Neutrophil (primary cell): ENCODE results near the gene PDE3B.
"Not testable (repeated sequence)": the region's sequence is repeated elsewhere in the genome, so short reads cannot be mapped to it uniquely, and the experiment has no call there.

Source experiments
- H3K27ac ChIP-seq: fragments of 200-600 bp; sonication (generic); 2 replicates; pipeline ENCODE4 v1.5.1; 2016; ENCODE audit warnings: mild to moderate bottlenecking, moderate library complexity
- H3K27me3 ChIP-seq: fragments of 200-600 bp; sonication (generic); 2 replicates; pipeline ENCODE4 v1.6.0; 2016; ENCODE audit warnings: mild to moderate bottlenecking
- H3K36me3 ChIP-seq: fragments of 200-600 bp; sonication (generic); 2 replicates; pipeline ENCODE4 v1.5.1; 2017
- H3K4me1 ChIP-seq, 2 experiments: fragments of 200-600 bp in 1 of 2; sonication (generic) in 1 of 2; 1 replicate in 1 of 2; 2 replicates in 1 of 2; pipeline versions ENCODE4 v1.5.1 to v1.6.1; 2013 to 2016; ENCODE audit warnings: low read depth in 1 of 2, low read length in 1 of 2, mild to moderate bottlenecking in 1 of 2, moderate library complexity in 1 of 2; ENCODE audit not compliant: control insufficient read depth in 1 of 2, insufficient read depth in 1 of 2
- H3K4me3 ChIP-seq, 2 experiments: fragments of 200-600 bp in 1 of 2; sonication (generic) in 1 of 2; 1 replicate in 1 of 2; 2 replicates in 1 of 2; pipeline ENCODE4 v1.5.1; 2013 to 2016; ENCODE audit warnings: low read depth in 1 of 2, low read length in 1 of 2, mild to moderate bottlenecking in 1 of 2, moderate library complexity in 1 of 2
- H3K9me3 ChIP-seq: fragments of 200-600 bp; sonication (generic); 2 replicates; pipeline ENCODE4 v1.5.1; 2016
- TF ChIP-seq, protein P1 (sequence below): fragments of 200-600 bp; sonication (generic); IDR thresholded peaks from 2 replicates; pipeline ENCODE4 v1.5.1; 2016; ENCODE audit warnings: antibody characterized with exemption

PDE3B gene

DNA sequence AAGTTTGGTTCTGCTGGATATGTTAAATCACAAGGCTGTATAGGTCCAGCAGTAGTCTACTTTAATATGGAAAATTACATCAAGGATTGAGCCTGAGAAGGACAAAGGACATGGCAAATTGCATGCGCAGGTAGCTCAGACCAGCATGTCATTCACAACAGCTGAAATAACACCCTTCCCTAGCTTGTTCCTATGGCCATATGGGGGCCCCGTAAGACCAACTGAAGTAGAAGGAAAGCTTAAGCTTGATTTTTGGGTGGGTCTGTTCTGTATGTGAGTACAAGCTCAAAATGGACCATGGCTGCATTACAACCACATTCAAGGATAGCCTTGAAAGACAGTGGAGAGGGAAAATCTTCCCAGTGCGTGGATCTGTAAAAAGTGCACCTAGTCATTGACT lies 20.6 kb upstream of the PDE3B start:
- no peaks in the 10 kb centered on the region for H3K36me3 ChIP-seq
- H3K27ac ChIP-seq = no peak overlapping the region
- H3K4me3 ChIP-seq = no peak overlapping the region
- no peaks in the 10 kb centered on the region for H3K27me3 ChIP-seq
- H3K9me3 ChIP-seq = no peaks in the 10 kb centered on the region
- TF ChIP-seq, protein P1, sequence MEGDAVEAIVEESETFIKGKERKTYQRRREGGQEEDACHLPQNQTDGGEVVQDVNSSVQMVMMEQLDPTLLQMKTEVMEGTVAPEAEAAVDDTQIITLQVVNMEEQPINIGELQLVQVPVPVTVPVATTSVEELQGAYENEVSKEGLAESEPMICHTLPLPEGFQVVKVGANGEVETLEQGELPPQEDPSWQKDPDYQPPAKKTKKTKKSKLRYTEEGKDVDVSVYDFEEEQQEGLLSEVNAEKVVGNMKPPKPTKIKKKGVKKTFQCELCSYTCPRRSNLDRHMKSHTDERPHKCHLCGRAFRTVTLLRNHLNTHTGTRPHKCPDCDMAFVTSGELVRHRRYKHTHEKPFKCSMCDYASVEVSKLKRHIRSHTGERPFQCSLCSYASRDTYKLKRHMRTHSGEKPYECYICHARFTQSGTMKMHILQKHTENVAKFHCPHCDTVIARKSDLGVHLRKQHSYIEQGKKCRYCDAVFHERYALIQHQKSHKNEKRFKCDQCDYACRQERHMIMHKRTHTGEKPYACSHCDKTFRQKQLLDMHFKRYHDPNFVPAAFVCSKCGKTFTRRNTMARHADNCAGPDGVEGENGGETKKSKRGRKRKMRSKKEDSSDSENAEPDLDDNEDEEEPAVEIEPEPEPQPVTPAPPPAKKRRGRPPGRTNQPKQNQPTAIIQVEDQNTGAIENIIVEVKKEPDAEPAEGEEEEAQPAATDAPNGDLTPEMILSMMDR = no peak
- H3K4me1 ChIP-seq = peaks cover 30 to 49% of the 10 kb centered on the region in 2 experiments

DNA sequence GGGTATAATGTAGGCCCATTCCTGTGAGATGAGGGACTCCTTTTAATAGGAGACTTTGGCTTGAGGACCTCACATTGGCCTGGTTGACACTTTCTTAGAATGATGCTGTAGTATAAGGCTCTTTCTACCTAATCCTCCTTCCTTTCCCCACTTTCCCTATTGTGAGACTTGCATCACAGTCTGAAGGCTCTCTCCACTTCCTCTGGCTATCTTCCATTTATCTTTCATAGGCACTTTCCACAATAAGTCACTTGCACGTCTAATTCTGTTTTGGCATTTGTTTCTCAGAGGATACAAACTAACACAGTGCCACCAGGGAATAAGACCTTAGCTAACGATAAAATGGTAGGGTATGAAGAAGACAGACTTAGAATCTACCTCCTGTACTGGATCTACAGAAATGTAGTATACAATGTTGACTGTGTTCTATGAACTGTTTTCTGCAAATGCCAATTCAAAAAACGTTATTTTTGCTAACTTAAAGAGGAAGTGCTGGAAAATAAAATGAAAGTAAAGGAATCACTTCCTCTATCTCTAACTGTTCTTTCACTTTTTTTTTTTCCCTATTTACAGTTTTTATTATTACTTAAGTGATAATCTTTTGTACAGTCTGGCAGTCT lies 17.9 kb upstream of the PDE3B start:
- H3K36me3 ChIP-seq = no peaks in the 10 kb centered on the region
- H3K27ac ChIP-seq = peak overlapping the region; percentile 96
- no peaks in the 10 kb centered on the region for H3K27me3 ChIP-seq
- H3K9me3 ChIP-seq = no peaks in the 10 kb centered on the region
- TF ChIP-seq, protein P1 = no peak
- H3K4me3 ChIP-seq = peak overlapping the region; percentile 51 to 58
- peaks cover 28 to 32% of the 10 kb centered on the region in 2 experiments for H3K4me1 ChIP-seq

DNA sequence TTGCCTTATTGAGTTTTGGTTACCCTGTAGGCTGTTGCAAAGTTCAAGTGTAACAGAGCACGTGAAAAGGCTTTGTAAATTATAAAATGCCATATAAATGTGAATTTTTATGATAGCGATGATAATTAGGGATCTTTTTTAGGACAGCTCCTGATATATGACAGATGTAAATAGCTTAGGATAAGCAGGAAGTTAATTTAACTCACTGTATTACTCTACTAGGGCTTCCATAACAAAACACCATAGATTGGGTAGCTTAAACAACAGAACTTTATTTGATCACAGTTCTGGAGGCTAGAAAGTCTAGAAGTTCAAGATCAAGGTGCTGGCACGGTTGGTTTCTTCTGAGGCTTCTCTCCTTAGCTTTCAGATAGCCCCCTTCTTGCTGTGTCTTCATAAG lies 17.0 kb upstream of the PDE3B start:
- Histone ChIP-seq H3K4me3 (peak overlapping the region in 1 of 2 experiments; percentile 51), H3K36me3 (no peaks in the 10 kb centered on the region), H3K4me1 (peaks cover 28 to 31% of the 10 kb centered on the region in 2 experiments), H3K27ac (peak overlapping the region; percentile 96), H3K9me3 (no peaks in the 10 kb centered on the region), H3K27me3 (no peaks in the 10 kb centered on the region)
- TF ChIP-seq, protein P1 = no peak

DNA sequence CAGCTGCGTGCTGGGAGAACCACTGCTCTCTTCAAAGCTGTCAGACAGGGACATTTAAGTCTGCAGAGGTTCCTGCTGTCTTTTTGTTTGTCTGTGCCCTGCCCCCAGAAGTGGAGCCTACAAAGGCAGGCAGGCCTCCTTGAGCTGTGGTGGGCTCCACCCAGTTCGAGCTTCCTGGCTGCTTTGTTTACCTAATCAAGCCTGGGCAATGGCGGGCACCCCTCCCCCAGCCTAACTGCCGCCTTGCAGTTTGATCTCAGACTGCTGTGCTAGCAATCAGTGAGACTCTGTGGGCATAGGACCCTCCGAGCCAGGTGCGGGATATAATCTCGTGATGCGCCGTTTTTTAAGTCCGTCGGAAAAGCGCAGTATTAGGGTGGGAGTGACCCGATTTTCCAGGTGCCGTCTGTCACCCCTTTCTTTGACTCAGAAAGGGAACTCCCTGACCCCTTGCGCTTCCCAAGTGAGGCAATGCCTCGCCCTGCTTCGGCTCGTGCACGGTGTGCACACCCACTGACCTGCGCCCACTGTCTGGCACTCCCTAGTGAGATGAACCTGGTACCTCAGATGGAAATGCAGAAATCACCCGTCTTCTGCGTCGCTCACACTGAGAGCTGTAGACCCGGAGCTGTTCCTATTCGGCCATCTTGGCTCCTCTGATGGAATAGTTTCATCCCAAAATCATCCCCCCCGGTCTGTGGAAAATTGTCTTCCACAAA lies 9.9 kb upstream of the PDE3B start:
- not testable (repeated sequence) for H3K27me3 ChIP-seq
- H3K4me1 ChIP-seq = peaks cover 36 to 47% of the 10 kb centered on the region in 2 experiments

DNA sequence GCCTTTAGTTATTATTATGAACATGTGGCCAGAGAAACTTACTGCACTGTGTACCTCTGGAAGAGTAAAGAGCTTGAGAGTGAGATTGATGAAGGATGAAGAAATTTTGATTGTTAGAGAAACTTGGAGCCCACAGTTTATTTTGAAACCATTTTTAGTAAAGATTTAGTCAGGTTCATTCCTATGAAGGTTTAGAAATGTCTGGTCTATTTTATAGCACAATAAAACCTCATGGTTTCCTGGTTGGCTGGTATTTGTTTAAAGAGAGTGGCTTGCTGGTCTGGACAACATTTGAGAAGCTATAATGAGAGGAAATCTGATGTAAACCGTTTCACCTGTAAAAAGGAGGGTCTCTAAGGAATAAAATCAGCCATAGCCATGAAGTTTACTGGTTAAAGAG lies 8.8 kb upstream of the PDE3B start:
- H3K27ac ChIP-seq = no peak overlapping the region
- TF ChIP-seq, protein P1 = no peak
- H3K4me3 ChIP-seq = no peak overlapping the region

More for the DNA sequence above, 9.9 kb upstream of the PDE3B start:
- not testable (repeated sequence) for H3K9me3 ChIP-seq, H3K4me3 ChIP-seq, H3K27ac ChIP-seq, H3K36me3 ChIP-seq

DNA sequence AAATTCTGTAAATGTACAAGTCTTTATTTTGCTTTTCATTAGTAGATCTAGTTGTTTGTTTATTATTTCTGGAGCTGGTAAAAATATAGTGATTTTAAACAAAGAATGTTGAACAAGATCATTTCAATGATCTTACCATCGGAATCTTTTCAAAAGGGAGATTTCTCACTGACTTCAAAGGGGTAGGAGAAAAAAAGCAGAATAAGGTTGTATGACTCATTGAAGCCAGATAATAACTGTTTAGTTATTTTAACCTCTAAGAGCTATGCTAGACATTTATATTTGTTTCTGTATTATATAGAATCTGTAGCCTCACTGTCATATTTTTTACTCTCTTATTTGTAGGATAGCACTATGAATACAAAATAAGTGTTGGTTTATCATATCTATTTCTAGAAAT lies 8.1 kb upstream of the PDE3B start:
- Histone ChIP-seq H3K27me3 (no peaks in the 10 kb centered on the region), H3K27ac (peak overlapping the region; percentile 83), H3K4me1 (peaks cover 36 to 50% of the 10 kb centered on the region in 2 experiments), H3K36me3 (no peaks in the 10 kb centered on the region), H3K4me3 (peak overlapping the region in 1 of 2 experiments; percentile 26), H3K9me3 (no peaks in the 10 kb centered on the region)
- TF ChIP-seq, protein P1 = no peak

More for the DNA sequence above, 8.8 kb upstream of the PDE3B start:
- Histone ChIP-seq H3K4me1 (peaks cover 36 to 50% of the 10 kb centered on the region in 2 experiments), H3K36me3 (no peaks in the 10 kb centered on the region), H3K27me3 (no peaks in the 10 kb centered on the region), H3K9me3 (no peaks in the 10 kb centered on the region)
